Adrenal gland (tissue), 12 donors: ENCODE data around the gene GRAMD1B. TPM values are rescaled to one million over a fixed set of nuclear protein-coding genes. Genes with fewer than 3 reads are reported as not detected.

Experiments
- DNase-seq, 7 donors: peaks; one replicate each; pipeline ENCODE4 v3.0.0-alpha.2; 2019 to 2020
- H3K27ac ChIP-seq, 5 donors: fragments of 200-600 bp; sonication (generic) in 4 of 5; 1 replicate in 3 of 5; 2 replicates in 2 of 5; pipeline versions ENCODE4 v1.5.1 to v1.8.0; 2016 to 2020; ENCODE audit warnings: mild to moderate bottlenecking in 1 of 5
- H3K27me3 ChIP-seq: fragments of 200-600 bp; 2 replicates; pipeline ENCODE4 v1.8.0; 2021
- H3K36me3 ChIP-seq, 2 donors: fragments of 200-600 bp; replicated peaks in 1 of 2; 1 replicate in 1 of 2; 2 replicates in 1 of 2; pipeline versions ENCODE4 v1.5.1 to v1.8.0; 2018 to 2022
- H3K4me1 ChIP-seq, 2 donors: fragments of 200-600 bp; replicated peaks in 1 of 2; 1 replicate in 1 of 2; 2 replicates in 1 of 2; pipeline versions ENCODE4 v1.5.1 to v1.8.0; 2018 to 2021
- H3K4me3 ChIP-seq, 4 donors: fragments of 200-600 bp; sonication (generic) in 3 of 4; one replicate each; pipeline ENCODE4 v1.5.1; 2016 to 2018
- H3K9me3 ChIP-seq, 3 donors: fragments of 200-600 bp; sonication (generic) in 1 of 3; replicated peaks in 1 of 3; 1 replicate in 2 of 3; 2 replicates in 1 of 3; pipeline versions ENCODE4 v1.5.1 to v1.8.0; 2016 to 2021
- CTCF ChIP-seq, 6 experiments: fragments of 450-650 bp in 4 of 6; fragments of 200-600 bp in 2 of 6; sonication (generic) in 1 of 6; IDR thresholded peaks; 1 replicate in 5 of 6; 2 replicates in 1 of 6; pipeline versions ENCODE4 v1.5.1 to v1.8.0; 2016 to 2021; ENCODE audit warnings: antibody characterized with exemption in 6 of 6, mild to moderate bottlenecking in 2 of 6, moderate library complexity in 1 of 6
- POLR2A ChIP-seq, 2 donors: fragments of 450-650 bp; IDR thresholded peaks; one replicate each; pipeline ENCODE4 v1.6.1; 2017; ENCODE audit warnings: antibody characterized with exemption in 2 of 2, mild to moderate bottlenecking in 2 of 2, moderate library complexity in 1 of 2
- WGBS, 4 donors: extraction: QIAGEN DNeasy Blood & Tissue Kit in 2 of 4; methylation state at CpG; one replicate each; pipeline versions ENCODE4 v1.1.5 to v1.1.7; 2013 to 2017; 5-methylcytosine and 5-hydroxymethylcytosine counted together
- intact Hi-C, 2 donors: fragments of 100-400 bp; cut with DNase I; formaldehyde crosslinking; loops; one replicate each; pipeline versions ENCODE4 v1.14.1 to v1.15.0; 2022 to 2023
- polyA plus RNA-seq, 3 donors: library from polyadenylated mRNA; stranded (reverse); fragments of 200-250 nt in 2 of 3; fragments of 350-450 nt in 1 of 3; fragmentation: Illumina TruSeq in 1 of 3; extraction: RNeasy Lipid Tissue Mini Kit (QIAGEN cat#74804) in 1 of 3; gene quantifications; one replicate each; pipeline ENCODE4 v1.2.3, GENCODE V29; 2013 to 2014
- total RNA-seq, 9 donors: library from RNA; depleted of rRNA in 4 of 9; stranded (reverse); fragments of >200 nt in 4 of 9; fragments of 120-200 nt in 1 of 9; fragmentation: NEBNext Ultra II Directional in 1 of 9; extraction: Animal tissue kit (Norgen Biotek cat#: 25700) in 1 of 9; gene quantifications; one replicate each; pipeline versions ENCODE4 v1.1.0 to v1.2.4, GENCODE V29; 2013 to 2023
- donor health status: healthy with polysubstance abuse.
- donor health status: Bipolar disorder and iron deficiency.
- donor health status: DM: yes; HTN: yes; CAD: no.
- donor health status: DM: no; HTN: no; CAD: no.
- donor health status: DM: no; HTN: no; CAD: no.
- donor health status: DM: yes; HTN: yes; CAD: no.

The GRAMD1B gene
- total and polyA plus RNA-seq, 12 donors: 101 to 1,898 (median 285) TPM

GRCh38 chr11:123576501-123576900 lies 146.4 kb downstream of the GRAMD1B start:
- H3K27ac ChIP-seq: peak overlapping the region in 2 of 5 donors; percentile 17 to 25
- intact Hi-C loops: loop anchor here in 1 of 2 donors (5.0 kb wide), 1 partner anchor 64 kb away; no protein-coding TSS in a partner anchor
- peaks cover 6 to 26% of the 10 kb centered on the region in 2 donors for H3K4me1 ChIP-seq
- no peaks in the 10 kb centered on the region for H3K27me3 ChIP-seq
- 22 to 32% (median 24%) methylated on average over 3 of the region's 3 CpGs for WGBS, 4 donors
- H3K9me3 ChIP-seq: no peaks in the 10 kb centered on the region
- no peak for DNase-seq
- TF ChIP-seq POLR2A (IDR thresholded peaks at IDR 0.05) (no peak), CTCF (IDR thresholded peaks at IDR 0.05) (no peak)
- H3K36me3 ChIP-seq: no peaks in the 10 kb centered on the region
- no peak overlapping the region for H3K4me3 ChIP-seq

- Histone ChIP-seq H3K4me3 (no peak overlapping the region), H3K4me1 (peaks cover 6 to 25% of the 10 kb centered on the region in 2 donors), H3K36me3 (no peaks in the 10 kb centered on the region), H3K27ac (peak overlapping the region in 3 of 5 donors; percentile 17 to 65 (median 31)), H3K27me3 (no peaks in the 10 kb centered on the region), H3K9me3 (no peaks in the 10 kb centered on the region)
- DNase-seq: peak; percentile 63 to 86 (median 81)
- intact Hi-C loops: loop anchor here in 1 of 2 donors (5.0 kb wide), 1 partner anchor 65 kb away; no protein-coding TSS in a partner anchor
- 36 to 43% (median 39%) methylated on average over 28 to 37 of the region's 37 CpGs for WGBS, 4 donors
- peak; percentile 86 to 95 (median 93) for TF ChIP-seq CTCF (IDR thresholded peaks at IDR 0.05)
- TF ChIP-seq POLR2A (IDR thresholded peaks at IDR 0.05): no peak
Observed at GRCh38 chr11:123577081-123577598, 147.1 kb downstream of the GRAMD1B start.

GRCh38 chr11:123578778-123579481 lies 148.9 kb downstream of the GRAMD1B start:
- DNase-seq: peak in 1 of 7 donors; percentile 43
- H3K4me3 ChIP-seq: no peak overlapping the region
- intact Hi-C loops: loop anchor here in 1 of 2 donors (5.0 kb wide), 1 partner anchor 67 kb away; no protein-coding TSS in a partner anchor
- H3K9me3 ChIP-seq: no peaks in the 10 kb centered on the region
- no peaks in the 10 kb centered on the region for H3K36me3 ChIP-seq
- 75 to 81% (median 79%) methylated on average over 12 to 15 of the region's 15 CpGs for WGBS, 4 donors
- peak overlapping the region in 1 of 5 donors; percentile 40 for H3K27ac ChIP-seq
- TF ChIP-seq POLR2A (IDR thresholded peaks at IDR 0.05) (no peak), CTCF (IDR thresholded peaks at IDR 0.05) (no peak)
- peaks cover 6 to 24% of the 10 kb centered on the region in 2 donors for H3K4me1 ChIP-seq
- no peaks in the 10 kb centered on the region for H3K27me3 ChIP-seq

GRCh38 chr11:123579482-123579812 lies 149.4 kb downstream of the GRAMD1B start:
- H3K4me1 ChIP-seq: peaks cover 6 to 24% of the 10 kb centered on the region in 2 donors
- no peak for DNase-seq
- H3K36me3 ChIP-seq: no peaks in the 10 kb centered on the region
- H3K9me3 ChIP-seq: no peaks in the 10 kb centered on the region
- intact Hi-C loops: loop anchor here in 1 of 2 donors (5.0 kb wide), 1 partner anchor 67 kb away; no protein-coding TSS in a partner anchor
- no peak overlapping the region for H3K4me3 ChIP-seq
- H3K27me3 ChIP-seq: no peaks in the 10 kb centered on the region
- peak overlapping the region in 1 of 5 donors; percentile 40 for H3K27ac ChIP-seq
- TF ChIP-seq POLR2A (IDR thresholded peaks at IDR 0.05) (no peak), CTCF (IDR thresholded peaks at IDR 0.05) (no peak)
- 76 to 94% (median 88%) methylated on average over 4 to 5 of the region's 5 CpGs for WGBS, 4 donors
